ENCODE measurements around the gene KCNAB1.
A peak's percentile ranks its signal among the peaks of the same experiment; 100 is the strongest.

DNA sequence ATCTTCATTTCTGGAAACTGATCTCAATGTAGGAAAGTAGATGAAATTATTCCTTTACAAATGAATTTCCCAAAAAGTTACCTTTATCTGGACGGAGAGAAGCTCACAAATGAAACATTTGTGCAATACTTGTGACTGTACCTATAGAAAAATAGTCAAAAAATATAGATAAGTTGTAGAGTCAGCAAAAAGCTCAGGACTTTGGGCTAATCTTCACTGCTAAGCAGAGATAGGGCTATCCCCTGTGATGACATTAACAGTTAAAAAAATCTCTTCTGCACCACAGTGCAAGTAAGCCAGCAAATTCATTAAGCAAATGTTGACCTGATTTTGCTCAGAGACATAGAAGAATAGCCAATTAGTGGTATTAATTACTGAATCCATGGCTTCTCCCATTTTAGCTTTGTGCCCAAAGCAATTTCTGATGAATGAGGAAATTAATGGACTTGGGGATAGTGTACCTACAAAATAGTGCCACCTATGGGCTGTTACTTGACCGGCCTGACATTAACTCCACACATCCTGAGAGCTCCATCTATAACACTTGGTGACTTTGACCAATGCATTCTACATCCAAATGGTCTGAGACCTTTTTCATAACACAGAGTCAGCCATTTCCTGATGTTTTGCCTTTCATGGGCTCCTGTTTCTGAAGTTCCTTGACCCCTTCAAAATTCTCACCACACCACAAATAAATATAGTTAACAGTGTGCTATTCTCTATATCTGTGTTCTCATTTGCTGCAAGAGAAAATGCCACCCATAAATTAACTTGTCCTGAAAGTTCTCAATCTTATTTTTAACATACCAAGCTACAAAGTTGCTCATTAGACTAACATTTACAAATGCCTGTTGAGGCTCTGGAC lies 329.6 kb downstream of the KCNAB1 start:
- TF ChIP-seq, protein P1, sequence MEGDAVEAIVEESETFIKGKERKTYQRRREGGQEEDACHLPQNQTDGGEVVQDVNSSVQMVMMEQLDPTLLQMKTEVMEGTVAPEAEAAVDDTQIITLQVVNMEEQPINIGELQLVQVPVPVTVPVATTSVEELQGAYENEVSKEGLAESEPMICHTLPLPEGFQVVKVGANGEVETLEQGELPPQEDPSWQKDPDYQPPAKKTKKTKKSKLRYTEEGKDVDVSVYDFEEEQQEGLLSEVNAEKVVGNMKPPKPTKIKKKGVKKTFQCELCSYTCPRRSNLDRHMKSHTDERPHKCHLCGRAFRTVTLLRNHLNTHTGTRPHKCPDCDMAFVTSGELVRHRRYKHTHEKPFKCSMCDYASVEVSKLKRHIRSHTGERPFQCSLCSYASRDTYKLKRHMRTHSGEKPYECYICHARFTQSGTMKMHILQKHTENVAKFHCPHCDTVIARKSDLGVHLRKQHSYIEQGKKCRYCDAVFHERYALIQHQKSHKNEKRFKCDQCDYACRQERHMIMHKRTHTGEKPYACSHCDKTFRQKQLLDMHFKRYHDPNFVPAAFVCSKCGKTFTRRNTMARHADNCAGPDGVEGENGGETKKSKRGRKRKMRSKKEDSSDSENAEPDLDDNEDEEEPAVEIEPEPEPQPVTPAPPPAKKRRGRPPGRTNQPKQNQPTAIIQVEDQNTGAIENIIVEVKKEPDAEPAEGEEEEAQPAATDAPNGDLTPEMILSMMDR (conservative IDR thresholded peaks at IDR 0.05 in 1 of 2, IDR thresholded peaks at IDR 0.05 in 1 of 2; ENCODE audit: low read depth in 1 of 2, low read length in 2 of 2) = peak; percentile 65
- TF ChIP-seq EZH2 (IDR thresholded peaks at IDR 0.05; ENCODE audit: low read length, missing control alignments) = no peak

Data from fibroblast of lung (primary cell).